ENCODE results near the gene SH3D19.
"Not testable (repeated sequence)": the region's sequence is repeated elsewhere in the genome, so short reads cannot be mapped to it uniquely, and the experiment has no call there.

The SH3D19 gene

GRCh38 chr4:151152028-151152427, 173.4 kb downstream of the SH3D19 start:
- DNase-seq (ENCODE audit: low read depth, low spot score): no peak

GRCh38 chr4:151150821-151151580, 174.4 kb downstream of the SH3D19 start:
- DNase-seq (ENCODE audit: low read depth, low spot score): no peak

DNA sequence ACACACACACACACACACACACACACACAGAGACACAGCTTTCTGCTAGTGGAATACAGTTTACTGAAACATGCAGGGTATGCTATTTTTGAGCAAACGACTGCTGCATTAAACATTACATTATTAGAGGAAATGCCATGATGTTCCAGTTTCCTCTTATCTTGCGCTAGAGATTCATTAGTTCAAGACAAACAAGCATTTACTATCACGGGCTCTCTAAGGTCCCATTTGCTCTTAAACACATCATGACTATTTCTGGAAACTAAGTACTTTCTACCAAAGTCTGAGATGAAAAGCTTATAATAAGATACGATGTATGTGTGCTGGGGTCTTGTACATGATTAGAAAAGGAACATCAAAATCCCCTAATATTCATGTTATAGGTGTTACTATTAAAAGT, 177.1 kb downstream of the SH3D19 start:
- DNase-seq (ENCODE audit: low read depth, low spot score): no peak

DNA sequence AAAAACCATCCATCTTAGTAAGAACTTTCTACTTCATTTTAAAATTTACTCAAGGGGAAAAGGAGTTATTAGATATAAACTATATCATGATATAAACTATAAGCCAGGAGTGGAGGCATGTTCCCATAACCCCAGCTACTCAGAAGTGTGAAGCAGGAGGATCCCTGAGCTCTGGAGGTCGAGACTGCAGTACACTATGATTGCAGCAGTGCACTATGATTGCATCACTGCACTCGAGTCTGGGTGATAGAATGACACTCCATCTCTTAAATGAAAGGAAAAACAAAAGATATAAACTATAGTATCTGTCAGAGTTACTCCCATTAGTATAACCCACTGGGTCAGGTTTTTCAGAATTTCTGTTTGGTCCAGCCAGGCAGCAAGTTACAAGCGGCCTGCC, 178.4 kb downstream of the SH3D19 start:
- DNase-seq (ENCODE audit: low read depth, low spot score): no peak

GRCh38 chr4:151144329-151145072, 180.9 kb downstream of the SH3D19 start:
- no peak for DNase-seq (ENCODE audit: low read depth, low spot score)

GRCh38 chr4:151143811-151144210, 181.6 kb downstream of the SH3D19 start:
- DNase-seq (ENCODE audit: low read depth, low spot score): no peak

DNA sequence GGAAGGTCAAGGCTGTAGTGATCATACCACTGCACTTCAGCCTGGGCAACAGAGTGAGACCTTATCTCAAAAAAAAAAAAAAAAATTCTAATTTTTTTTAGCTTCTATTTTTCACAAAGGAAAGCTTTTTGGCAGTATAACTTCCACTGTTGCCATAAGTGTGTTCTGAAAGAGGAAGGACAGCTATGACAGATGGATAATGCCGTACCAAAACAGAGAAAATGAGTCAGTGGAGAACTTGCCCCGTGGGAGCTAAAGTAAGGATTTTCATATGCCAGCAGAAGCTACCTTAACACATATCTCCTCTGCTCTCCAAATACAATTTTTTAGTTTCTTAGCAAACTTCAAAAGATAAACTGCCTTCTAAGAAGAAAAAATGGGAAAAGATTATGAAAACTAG, 182.2 kb downstream of the SH3D19 start:
- DNase-seq (ENCODE audit: low read depth, low spot score): no peak

GRCh38 chr4:151142758-151143157, 182.6 kb downstream of the SH3D19 start:
- DNase-seq (ENCODE audit: low read depth, low spot score): no peak

- no peak for DNase-seq (ENCODE audit: low read depth, low spot score)
Measured at GRCh38 chr4:151139814-151140213, 185.6 kb downstream of the SH3D19 start.

DNA sequence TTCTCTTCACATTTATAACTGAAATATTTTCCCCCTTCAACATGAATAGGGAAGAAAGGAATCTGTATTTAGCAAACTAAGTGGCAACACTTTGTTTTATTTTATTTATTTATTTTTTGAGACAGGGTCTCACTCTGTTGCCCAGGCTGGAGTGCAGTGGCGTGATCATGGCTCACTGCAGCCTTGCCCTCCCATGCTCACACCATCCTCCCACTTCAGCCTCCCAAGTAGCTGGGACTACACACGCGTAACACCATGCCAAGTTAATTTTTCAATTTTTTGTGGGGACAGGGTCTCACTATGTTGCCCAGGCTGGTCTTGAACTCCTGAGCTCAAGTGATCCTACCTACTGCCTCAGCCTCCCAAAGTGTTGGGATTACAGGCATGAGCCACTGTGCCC, 189.4 kb downstream of the SH3D19 start:
- DNase-seq (ENCODE audit: low read depth, low spot score): not testable (repeated sequence)

GRCh38 chr4:151133311-151133710, 192.1 kb downstream of the SH3D19 start:
- no peak for DNase-seq (ENCODE audit: low read depth, low spot score)

- no peak for DNase-seq (ENCODE audit: low read depth, low spot score)
Measured at GRCh38 chr4:151129796-151130195, 195.6 kb downstream of the SH3D19 start.

- no peak for DNase-seq (ENCODE audit: low read depth, low spot score)
Measured at GRCh38 chr4:151117371-151117962, 207.9 kb downstream of the SH3D19 start.

- no peak for DNase-seq (ENCODE audit: low read depth, low spot score)
Measured at GRCh38 chr4:151114986-151115385, 210.4 kb downstream of the SH3D19 start.

- DNase-seq (ENCODE audit: low read depth, low spot score): no peak
Measured at GRCh38 chr4:151114338-151114737, 211.1 kb downstream of the SH3D19 start.

DNA sequence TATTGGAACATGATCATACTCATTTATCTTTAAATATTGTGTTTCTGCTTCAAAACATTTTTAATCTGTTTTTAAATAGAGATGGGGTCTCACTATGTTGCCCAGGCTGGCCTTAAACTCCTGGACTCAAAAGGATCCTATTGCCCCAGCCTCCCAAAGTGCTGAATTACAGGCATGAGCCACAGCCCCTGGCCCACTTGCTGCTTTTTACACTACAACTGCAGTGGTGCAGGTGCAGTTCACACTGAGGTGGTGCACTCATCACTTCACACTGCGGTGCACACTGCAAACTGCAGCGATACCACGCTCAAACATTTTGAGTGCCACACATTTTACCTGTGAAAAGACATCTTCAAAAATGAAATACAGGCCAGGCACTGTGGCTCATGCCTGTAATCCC, 215.2 kb downstream of the SH3D19 start:
- DNase-seq (ENCODE audit: low read depth, low spot score): no peak

DNA sequence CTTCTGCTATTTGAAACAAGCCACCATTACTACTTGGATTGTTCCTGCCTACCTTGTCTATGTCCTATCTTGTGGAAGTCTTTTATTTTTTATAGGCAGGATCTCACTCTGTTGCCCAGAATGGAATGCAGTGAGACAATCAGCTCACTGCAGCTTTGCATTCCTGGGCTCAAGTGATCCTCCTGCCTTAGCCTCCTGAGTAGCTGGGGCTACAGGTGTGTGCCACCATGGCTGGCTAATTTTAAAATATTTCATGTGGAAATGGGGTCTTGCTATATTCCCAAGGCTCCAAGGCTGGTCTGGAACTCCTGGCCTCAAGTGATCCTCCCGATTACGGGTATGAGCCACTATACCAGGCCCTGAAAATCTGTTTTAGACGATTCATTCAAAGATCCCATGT, 218.3 kb downstream of the SH3D19 start:
- no peak for DNase-seq (ENCODE audit: low read depth, low spot score)

GRCh38 chr4:151105454-151106032, 219.9 kb downstream of the SH3D19 start:
- no peak for DNase-seq (ENCODE audit: low read depth, low spot score)

DNA sequence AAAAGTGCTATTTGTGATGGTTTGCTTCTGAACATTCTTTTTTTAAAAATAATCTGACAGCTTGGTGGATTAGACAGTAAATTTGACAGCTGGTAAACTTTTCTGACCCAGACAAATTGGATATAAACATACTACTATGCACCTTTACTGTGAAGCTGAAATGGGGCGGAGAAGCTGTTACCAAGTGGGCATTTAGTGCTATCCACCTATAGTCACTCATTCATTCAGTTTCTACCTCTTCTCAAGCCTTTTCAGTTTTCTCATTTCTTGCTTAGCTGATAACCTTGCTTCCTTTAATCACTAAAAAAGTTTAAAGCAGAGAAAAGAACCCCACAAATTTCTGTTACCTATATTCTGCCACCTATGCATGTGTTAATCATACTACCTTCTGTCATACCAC, 220.8 kb downstream of the SH3D19 start:
- no peak for DNase-seq (ENCODE audit: low read depth, low spot score)

DNA sequence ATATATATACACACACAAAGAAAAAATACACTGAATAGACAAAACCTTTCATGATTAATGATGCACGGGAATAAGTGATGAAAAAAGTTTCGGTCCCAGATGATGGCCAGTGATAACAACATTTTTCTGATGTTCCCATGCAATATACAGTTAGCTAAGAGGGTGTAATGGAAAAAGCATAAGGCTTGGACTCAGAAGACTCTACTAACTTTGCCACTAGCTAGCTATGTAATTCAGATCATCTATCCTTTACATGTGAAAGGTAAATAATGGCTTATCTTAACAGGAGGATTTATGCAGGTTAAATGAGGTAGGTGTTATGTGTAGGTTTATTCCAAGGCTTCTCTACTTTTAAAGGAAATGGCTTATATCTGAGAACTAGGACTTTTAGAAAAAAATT, 221.6 kb downstream of the SH3D19 start:
- DNase-seq (ENCODE audit: low read depth, low spot score): no peak

GRCh38 chr4:151100531-151100930, 224.9 kb downstream of the SH3D19 start:
- no peak for DNase-seq (ENCODE audit: low read depth, low spot score)

DNA sequence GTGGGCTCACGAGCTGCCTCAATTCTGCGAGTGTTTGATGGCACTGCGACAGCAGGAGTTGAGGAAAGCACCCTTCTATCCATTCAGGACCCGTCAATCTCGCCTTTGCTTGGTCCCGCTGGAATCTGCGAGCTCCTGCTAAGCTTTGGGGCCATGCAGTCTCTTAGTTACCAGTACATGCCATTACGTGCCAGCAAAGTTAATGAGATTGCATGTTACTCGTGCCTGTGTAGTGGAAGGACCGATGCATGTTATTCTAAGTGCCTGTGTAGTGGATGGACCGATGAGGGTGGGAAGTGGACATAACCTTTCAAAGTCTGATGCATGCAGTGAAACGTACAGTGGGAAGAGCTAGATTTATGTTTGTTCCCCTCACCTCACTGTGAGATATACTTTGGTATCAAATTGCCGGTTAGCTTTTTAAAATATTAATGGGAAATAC, 225.4 kb downstream of the SH3D19 start:
- no peak for DNase-seq (ENCODE audit: low read depth, low spot score)
